ENCODE results near the gene LSP1.

The LSP1 gene

GRCh38 chr11:1851468-1852180 is 1.3 kb upstream of the LSP1 start:
- DNase-seq: no peak

GRCh38 chr11:1852271-1852876 is 510 bp upstream of the LSP1 start:
- DNase-seq: no peak

- DNase-seq: no peak
These were observed 670 bp downstream of the LSP1 start for GRCh38 chr11:1853376-1854131.

- DNase-seq: no peak
These were observed 1.5 kb downstream of the LSP1 start for GRCh38 chr11:1854132-1854948.

- DNase-seq: no peak
These were observed 2.3 kb downstream of the LSP1 start for GRCh38 chr11:1854949-1855885.

GRCh38 chr11:1855886-1856265 is 3.0 kb downstream of the LSP1 start:
- no peak for DNase-seq

GRCh38 chr11:1856306-1857005 is 3.6 kb downstream of the LSP1 start:
- no peak for DNase-seq

GRCh38 chr11:1857064-1857463 is 4.2 kb downstream of the LSP1 start:
- no peak for DNase-seq

GRCh38 chr11:1858154-1858553 is 5.3 kb downstream of the LSP1 start:
- no peak for DNase-seq

- DNase-seq: no peak
These were observed 5.7 kb downstream of the LSP1 start for GRCh38 chr11:1858576-1858975.

- DNase-seq: no peak
These were observed 6.1 kb downstream of the LSP1 start for GRCh38 chr11:1859004-1859403.

- DNase-seq: no peak
These were observed 7.2 kb downstream of the LSP1 start for GRCh38 chr11:1860108-1860507.

GRCh38 chr11:1861435-1862411 is 8.8 kb downstream of the LSP1 start:
- DNase-seq: no peak

- no peak for DNase-seq
These were observed 9.9 kb downstream of the LSP1 start for GRCh38 chr11:1862588-1863351.

- peak; percentile 8 for DNase-seq
These were observed 10.7 kb downstream of the LSP1 start for GRCh38 chr11:1863352-1864216.

GRCh38 chr11:1864231-1864630 is 11.3 kb downstream of the LSP1 start:
- no peak for DNase-seq

GRCh38 chr11:1864831-1865665 is 12.2 kb downstream of the LSP1 start:
- no peak for DNase-seq
